CD14-positive monocyte (primary cell): Measurements from ENCODE around the gene PAN3. TPM values are rescaled to one million over a fixed set of nuclear protein-coding genes. Genes with fewer than 3 reads are reported as not detected.

ENCODE experiments used
- DNase-seq, 3 donors: peaks; one replicate each; pipeline ENCODE4 v3.0.0-alpha.2; 2011 to 2022
- H2AFZ ChIP-seq: 2 replicates; pipeline ENCODE4 v1.6.0; 2012; ENCODE audit warnings: mild to moderate bottlenecking, low read depth, low read length, inconsistent platforms; ENCODE audit not compliant: insufficient read depth, poor library complexity, severe bottlenecking
- H3K27ac ChIP-seq, 2 donors: 1 replicate in 1 of 2; 2 replicates in 1 of 2; pipeline ENCODE4 v1.5.1; 2012 to 2013; ENCODE audit warnings: low read length in 2 of 2, control low read depth in 1 of 2, inconsistent platforms in 1 of 2, low read depth in 1 of 2, mild to moderate bottlenecking in 1 of 2
- H3K27me3 ChIP-seq, 2 donors: one replicate each; pipeline versions ENCODE4 v1.6.0 to v1.6.1; 2011 to 2013; ENCODE audit warnings: low read length in 2 of 2; ENCODE audit not compliant: control insufficient read depth in 2 of 2, insufficient read depth in 2 of 2
- H3K36me3 ChIP-seq, 2 donors: replicated peaks in 1 of 2; 1 replicate in 1 of 2; 2 replicates in 1 of 2; pipeline versions ENCODE4 v1.5.1 to v1.6.1; 2012 to 2013; ENCODE audit warnings: low read length in 2 of 2, control low read depth in 1 of 2, inconsistent platforms in 1 of 2, mild to moderate bottlenecking in 1 of 2; ENCODE audit not compliant: insufficient read depth in 2 of 2, control insufficient read depth in 1 of 2
- H3K4me1 ChIP-seq, 2 donors: 1 replicate in 1 of 2; 2 replicates in 1 of 2; pipeline versions ENCODE4 v1.5.1 to v1.6.1; 2012 to 2013; ENCODE audit warnings: low read length in 2 of 2, control low read depth in 1 of 2, inconsistent platforms in 1 of 2, mild to moderate bottlenecking in 1 of 2, moderate library complexity in 1 of 2; ENCODE audit not compliant: insufficient read depth in 2 of 2, control insufficient read depth in 1 of 2
- H3K4me2 ChIP-seq: replicated peaks from 2 replicates; pipeline ENCODE3; 2012; ENCODE audit warnings: low read length, moderate library complexity, mild to moderate bottlenecking; ENCODE audit not compliant: poor library complexity, severe bottlenecking; ENCODE audit errors: extremely low read depth
- H3K4me3 ChIP-seq, 3 experiments: fragments of 200-600 bp in 1 of 3; sonication (generic) in 1 of 3; replicated peaks in 1 of 3; 1 replicate in 2 of 3; 2 replicates in 1 of 3; pipeline ENCODE4 v1.5.1; 2011 to 2013; ENCODE audit warnings: low read length in 3 of 3, mild to moderate bottlenecking in 3 of 3, control low read depth in 2 of 3, low read depth in 2 of 3, inconsistent platforms in 1 of 3, moderate library complexity in 1 of 3
- H3K79me2 ChIP-seq: 2 replicates; pipeline ENCODE4 v1.6.0; 2012; ENCODE audit warnings: mild to moderate bottlenecking, control low read depth, inconsistent platforms, low read length, moderate library complexity; ENCODE audit not compliant: insufficient read depth
- H3K9ac ChIP-seq: 2 replicates; pipeline ENCODE4 v1.6.0; 2017; ENCODE audit warnings: low read length, mild to moderate bottlenecking; ENCODE audit not compliant: insufficient read depth, poor library complexity, severe bottlenecking
- H3K9me3 ChIP-seq, 2 donors: replicated peaks in 1 of 2; 1 replicate in 1 of 2; 2 replicates in 1 of 2; pipeline versions ENCODE4 v1.5.1 to v1.6.1; 2012 to 2013; ENCODE audit warnings: low read length in 2 of 2, control low read depth in 1 of 2; ENCODE audit not compliant: control insufficient read depth in 1 of 2, insufficient read depth in 1 of 2
- H4K20me1 ChIP-seq: 2 replicates; pipeline ENCODE4 v1.6.0; 2012; ENCODE audit warnings: mild to moderate bottlenecking, low read length, control low read depth, moderate library complexity; ENCODE audit not compliant: insufficient read depth
- H3K27ac Mint-ChIP-seq, 7 donors: one replicate each; pipeline ENCODE4 v1.8.0; 2020; ENCODE audit warnings: mild to moderate bottlenecking in 7 of 7, mixed read lengths in 7 of 7, moderate library complexity in 6 of 7, inconsistent platforms in 2 of 7
- H3K27me3 Mint-ChIP-seq, 3 donors: one replicate each; pipeline ENCODE4 v1.8.0; 2021 to 2022; ENCODE audit warnings: low read depth in 3 of 3, mild to moderate bottlenecking in 3 of 3, mixed read lengths in 3 of 3, moderate library complexity in 3 of 3, inconsistent platforms in 1 of 3
- H3K36me3 Mint-ChIP-seq, 2 donors: one replicate each; pipeline ENCODE4 v1.8.0; 2020; ENCODE audit warnings: mixed read lengths in 2 of 2, inconsistent platforms in 1 of 2, mild to moderate bottlenecking in 1 of 2
- H3K4me1 Mint-ChIP-seq: one replicate; pipeline ENCODE4 v1.8.0; 2020; ENCODE audit warnings: mild to moderate bottlenecking, mixed read lengths
- H3K4me3 Mint-ChIP-seq, 2 donors: one replicate each; pipeline ENCODE4 v1.8.0; 2020; ENCODE audit warnings: mild to moderate bottlenecking in 2 of 2, mixed read lengths in 2 of 2, moderate library complexity in 1 of 2
- H3K9me3 Mint-ChIP-seq, 7 donors: one replicate each; pipeline ENCODE4 v1.8.0; 2020 to 2022; ENCODE audit warnings: mixed read lengths in 7 of 7, mild to moderate bottlenecking in 6 of 7, moderate library complexity in 6 of 7, inconsistent platforms in 2 of 7
- CTCF ChIP-seq: fragments of 200-600 bp; IDR thresholded peaks from one replicate; pipeline ENCODE4 v1.8.0; 2022; ENCODE audit warnings: antibody characterized with exemption, mild to moderate bottlenecking
- WGBS: methylation state at CpG from one replicate; pipeline ENCODE4 v1.1.5; 2013; ENCODE audit warnings: missing lambda C conversion rate; ENCODE audit not compliant: insufficient coverage; 5-methylcytosine and 5-hydroxymethylcytosine counted together
- intact Hi-C, 2 donors: fragments of 100-400 bp; cut with micrococcal nuclease; formaldehyde crosslinking; loops; one replicate each; pipeline versions ENCODE4 v1.15.0 to v1.15.1; 2023
- polyA plus RNA-seq, 3 donors: library from polyadenylated mRNA; depleted of rRNA in 1 of 3; unstranded in 2 of 3; stranded (reverse) in 1 of 3; fragments of 300-500 nt in 2 of 3; fragments of >200 nt in 1 of 3; fragmentation: Illumina TruSeq in 2 of 3; gene quantifications; 1 replicate in 2 of 3; 2 replicates in 1 of 3; pipeline ENCODE4 v1.2.3, GENCODE V29; 2012 to 2021

Gene PAN3
- polyA plus RNA-seq, 3 donors, result 3.0 to 27.9 (median 3.2) TPM

GRCh38 chr13:28248080-28248479 is 109.7 kb downstream of the PAN3 start:
- Histone ChIP-seq H3K4me2 (peak overlapping the region; percentile 20), H3K79me2 (peaks cover 69% of the 10 kb centered on the region), H3K9ac (no peak overlapping the region), H3K27me3 (no peaks in the 10 kb centered on the region), H3K27ac (peak overlapping the region; percentile 52 to 70), H3K4me3 (peak overlapping the region in 1 of 3 experiments; percentile 7), H3K4me1 (peaks cover 10 to 30% of the 10 kb centered on the region in 2 donors), H2AFZ (no peak overlapping the region), H4K20me1 (peaks cover 57% of the 10 kb centered on the region), H3K36me3 (peaks cover 13 to 23% of the 10 kb centered on the region in 2 donors), H3K9me3 (no peaks in the 10 kb centered on the region)
- H3K4me1 Mint-ChIP-seq, result peaks cover 44% of the 10 kb centered on the region
- H3K27ac Mint-ChIP-seq, result peak overlapping the region; percentile 4 to 87 (median 73)
- intact Hi-C loops, result no loop called here
- no peak for TF ChIP-seq CTCF
- H3K27me3 Mint-ChIP-seq, result no peaks in the 10 kb centered on the region
- peaks cover 46 to 53% of the 10 kb centered on the region in 2 donors for H3K36me3 Mint-ChIP-seq
- no CpG with 5 or more reads among the region's 1 CpG for whole genome bisulfite sequencing
- peaks cover 0 to 3% (median 0%) of the 10 kb centered on the region in 7 donors for H3K9me3 Mint-ChIP-seq
- H3K4me3 Mint-ChIP-seq, result peak overlapping the region; percentile 6 to 28
- DNase-seq, result no peak

- peaks cover 10 to 25% of the 10 kb centered on the region in 2 donors for H3K4me1 ChIP-seq
- intact Hi-C loops, result no loop called here
- H3K9me3 Mint-ChIP-seq, result peaks cover 0 to 3% (median 0%) of the 10 kb centered on the region in 7 donors
- no peaks in the 10 kb centered on the region for H3K27me3 ChIP-seq
- whole genome bisulfite sequencing, result no CpG with 5 or more reads among the region's 10 CpGs
- peaks cover 42% of the 10 kb centered on the region for H3K4me1 Mint-ChIP-seq
- no peak overlapping the region for H3K4me3 ChIP-seq
- DNase-seq, result no peak
- peaks cover 70% of the 10 kb centered on the region for H3K79me2 ChIP-seq
- H3K27ac ChIP-seq, result no peak overlapping the region
- TF ChIP-seq CTCF, result no peak
- no peak overlapping the region for H3K4me2 ChIP-seq
- peaks cover 67% of the 10 kb centered on the region for H4K20me1 ChIP-seq
- peaks cover 39 to 47% of the 10 kb centered on the region in 2 donors for H3K36me3 Mint-ChIP-seq
- H3K4me3 Mint-ChIP-seq, result no peak overlapping the region
- no peak overlapping the region for H3K9ac ChIP-seq
- H2AFZ ChIP-seq, result no peak overlapping the region
- H3K36me3 ChIP-seq, result peaks cover 10 to 29% of the 10 kb centered on the region in 2 donors
- H3K27me3 Mint-ChIP-seq, result no peaks in the 10 kb centered on the region
- no peaks in the 10 kb centered on the region for H3K9me3 ChIP-seq
- H3K27ac Mint-ChIP-seq, result peak overlapping the region in 2 of 7 donors; percentile 11 to 46
These were observed 112.2 kb downstream of the PAN3 start for GRCh38 chr13:28250542-28250941.
